Kidney (tissue), 14 donors: ENCODE data around the gene BDH1. TPM values are rescaled to one million over a fixed set of nuclear protein-coding genes. Genes with fewer than 3 reads are reported as not detected.
A peak's percentile ranks its signal among the peaks of the same experiment; 100 is the strongest.

Experiments used
- DNase-seq, 5 donors: peaks; one replicate each; pipeline ENCODE4 v3.0.0-alpha.2; 2013 to 2020
- FAIRE-seq: peaks from 2 replicates; lab custom pipeline; 2012; peaks lifted over from hg19 to GRCh38; lab: Jason Lieb, UNC
- H3K27ac ChIP-seq, 2 donors: one replicate each; pipeline ENCODE4 v1.7.0; 2013; ENCODE audit warnings: low read depth in 2 of 2, low read length in 2 of 2, inconsistent platforms in 1 of 2
- H3K27me3 ChIP-seq: one replicate; pipeline ENCODE4 v1.7.1; 2013; ENCODE audit warnings: low read length, inconsistent platforms; ENCODE audit not compliant: control insufficient read depth, insufficient read depth
- H3K36me3 ChIP-seq, 3 donors: one replicate each; pipeline versions ENCODE4 v1.7.0 to v1.7.1; 2013; ENCODE audit warnings: low read length in 3 of 3, control low read depth in 1 of 3, inconsistent platforms in 1 of 3; ENCODE audit not compliant: insufficient read depth in 3 of 3, control insufficient read depth in 2 of 3
- H3K4me1 ChIP-seq, 3 donors: one replicate each; pipeline versions ENCODE4 v1.7.0 to v1.7.1; 2013; ENCODE audit warnings: low read length in 3 of 3, inconsistent platforms in 1 of 3, low read depth in 1 of 3; ENCODE audit not compliant: control insufficient read depth in 2 of 3, insufficient read depth in 2 of 3
- H3K4me3 ChIP-seq, 3 donors: one replicate each; pipeline versions ENCODE4 v1.7.0 to v1.8.1; 2013; ENCODE audit warnings: low read length in 3 of 3, control low read depth in 1 of 3, inconsistent platforms in 1 of 3
- H3K9ac ChIP-seq, 3 donors: one replicate each; pipeline versions ENCODE4 v1.7.0 to v1.7.1; 2013; ENCODE audit warnings: low read length in 3 of 3, control low read depth in 1 of 3, inconsistent platforms in 1 of 3
- H3K9me3 ChIP-seq, 3 donors: one replicate each; pipeline versions ENCODE4 v1.7.0 to v1.7.1; 2013; ENCODE audit warnings: low read length in 3 of 3, control low read depth in 1 of 3, inconsistent platforms in 1 of 3; ENCODE audit not compliant: control insufficient read depth in 2 of 3, insufficient read depth in 1 of 3
- intact Hi-C: fragments of 100-400 bp; cut with DNase I; formaldehyde crosslinking; loops from one replicate; pipeline ENCODE4 v1.11.1; 2022
- polyA plus RNA-seq: library from polyadenylated mRNA; stranded (reverse); fragments of 350-450 nt; fragmentation: Illumina TruSeq; extraction: RNeasy Lipid Tissue Mini Kit (QIAGEN cat#74804); gene quantifications from one replicate; pipeline ENCODE4 v1.2.3, GENCODE V29; 2014; ENCODE audit warnings: low read depth, low replicate concordance; ENCODE audit not compliant: insufficient read depth
- total RNA-seq: library from RNA; stranded (reverse); fragmentation: NEBNext Ultra II Directional; extraction: Animal tissue kit (Norgen Biotek cat#: 25700); gene quantifications from one replicate; pipeline ENCODE4 v1.2.1, GENCODE V29; 2021
- TF ChIP-seq, protein P1 (sequence below): IDR thresholded peaks from 3 replicates; pipeline ENCODE4 v1.5.1; 2012; ENCODE audit warnings: mild to moderate bottlenecking, moderate library complexity, borderline replicate concordance; ENCODE audit not compliant: insufficient read depth; ENCODE audit errors: extremely low read depth
- donor health status: control.
- donor health status: control.
- donor health status: control.
- donor health status: control.
- donor health status: control.
- donor health status: DM: yes; HTN: yes; CAD: no.
- donor health status: Normal renal cell carcinoma (clear cell type).

Gene BDH1
- total and polyA plus RNA-seq, 2 donors from 2014 or later, result 21.2 to 49.6 TPM

DNA sequence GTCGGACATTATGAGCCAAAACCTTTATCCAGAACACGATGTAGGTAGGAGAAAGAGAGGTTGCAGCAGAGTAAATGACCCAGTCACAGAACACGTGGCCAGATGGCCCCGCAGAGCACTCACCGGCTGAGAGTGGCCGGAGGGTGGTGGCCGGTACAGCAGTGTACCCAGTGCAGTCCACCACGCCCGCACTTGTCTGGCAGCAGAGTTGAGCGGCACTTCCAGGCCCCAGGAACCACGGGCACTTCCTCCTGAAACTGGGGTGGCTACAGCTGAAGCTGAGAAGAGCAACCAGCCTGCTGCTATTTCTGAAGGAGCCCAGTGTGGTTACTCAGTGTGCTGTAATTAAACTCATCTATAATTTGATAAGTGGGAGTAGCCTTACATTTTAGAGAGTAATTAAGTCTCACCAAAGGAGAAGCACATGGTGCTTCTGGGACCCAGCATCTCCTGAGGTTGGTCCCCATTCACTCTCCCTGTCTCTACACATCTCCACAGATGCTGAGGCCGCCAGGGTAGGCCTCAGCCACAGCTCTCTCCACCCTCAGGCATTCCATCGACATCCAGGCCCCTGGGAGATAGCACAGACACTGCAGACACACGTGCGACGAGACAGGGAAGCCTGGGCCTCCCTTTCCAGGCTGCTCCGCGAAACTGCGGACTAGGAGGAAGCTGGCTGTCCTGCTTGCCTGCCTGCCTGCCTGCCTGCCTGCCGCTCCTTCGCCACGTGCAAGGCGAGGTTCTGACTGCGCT, 49.8 kb downstream of the BDH1 start:
- Histone ChIP-seq H3K27me3 (no peaks in the 10 kb centered on the region), H3K4me3 (no peak overlapping the region), H3K4me1 (no peaks in the 10 kb centered on the region), H3K9me3 (no peaks in the 10 kb centered on the region), H3K9ac (no peak overlapping the region), H3K27ac (no peak overlapping the region), H3K36me3 (no peaks in the 10 kb centered on the region)
- FAIRE-seq, result no peak
- intact Hi-C loops, result loop anchor here (10.0 kb wide), 1 partner anchor 231 kb away; no protein-coding TSS in a partner anchor
- TF ChIP-seq, protein P1, sequence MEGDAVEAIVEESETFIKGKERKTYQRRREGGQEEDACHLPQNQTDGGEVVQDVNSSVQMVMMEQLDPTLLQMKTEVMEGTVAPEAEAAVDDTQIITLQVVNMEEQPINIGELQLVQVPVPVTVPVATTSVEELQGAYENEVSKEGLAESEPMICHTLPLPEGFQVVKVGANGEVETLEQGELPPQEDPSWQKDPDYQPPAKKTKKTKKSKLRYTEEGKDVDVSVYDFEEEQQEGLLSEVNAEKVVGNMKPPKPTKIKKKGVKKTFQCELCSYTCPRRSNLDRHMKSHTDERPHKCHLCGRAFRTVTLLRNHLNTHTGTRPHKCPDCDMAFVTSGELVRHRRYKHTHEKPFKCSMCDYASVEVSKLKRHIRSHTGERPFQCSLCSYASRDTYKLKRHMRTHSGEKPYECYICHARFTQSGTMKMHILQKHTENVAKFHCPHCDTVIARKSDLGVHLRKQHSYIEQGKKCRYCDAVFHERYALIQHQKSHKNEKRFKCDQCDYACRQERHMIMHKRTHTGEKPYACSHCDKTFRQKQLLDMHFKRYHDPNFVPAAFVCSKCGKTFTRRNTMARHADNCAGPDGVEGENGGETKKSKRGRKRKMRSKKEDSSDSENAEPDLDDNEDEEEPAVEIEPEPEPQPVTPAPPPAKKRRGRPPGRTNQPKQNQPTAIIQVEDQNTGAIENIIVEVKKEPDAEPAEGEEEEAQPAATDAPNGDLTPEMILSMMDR, result no peak
- no peak for DNase-seq

DNA sequence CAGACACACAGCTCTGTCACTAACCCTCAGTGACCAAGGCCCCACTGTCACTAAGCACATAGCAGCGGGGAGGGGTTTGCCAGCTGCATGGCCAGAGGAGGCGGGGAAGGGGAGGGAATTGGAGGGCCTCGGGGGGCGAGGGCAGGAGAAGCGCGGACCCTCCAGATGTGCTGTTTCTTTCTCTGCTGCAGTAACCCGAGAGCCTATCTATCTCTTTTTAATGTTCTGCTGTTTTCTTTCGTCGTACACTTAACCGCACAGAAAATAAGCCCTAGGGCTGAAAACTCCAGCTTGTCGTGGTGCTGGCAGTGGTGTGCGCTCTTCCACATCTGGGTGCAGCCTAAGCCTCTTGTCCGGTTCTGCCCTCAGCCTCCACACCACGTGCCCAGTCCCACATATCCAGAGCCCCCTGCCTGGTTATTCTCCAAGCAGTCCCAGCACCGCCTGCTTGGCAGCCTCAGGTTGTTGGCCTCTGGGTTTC, 51.1 kb downstream of the BDH1 start:
- Histone ChIP-seq H3K9ac (no peak overlapping the region), H3K27ac (no peak overlapping the region), H3K4me3 (no peak overlapping the region), H3K27me3 (no peaks in the 10 kb centered on the region), H3K9me3 (no peaks in the 10 kb centered on the region), H3K4me1 (no peaks in the 10 kb centered on the region), H3K36me3 (no peaks in the 10 kb centered on the region)
- DNase-seq (peak in 3 of 5 donors; percentile 77 to 87 (median 82)), FAIRE-seq (no peak)
- intact Hi-C loops, result loop anchor here (10.0 kb wide), 1 partner anchor 230 kb away; no protein-coding TSS in a partner anchor
- TF ChIP-seq, protein P1, result no peak

DNA sequence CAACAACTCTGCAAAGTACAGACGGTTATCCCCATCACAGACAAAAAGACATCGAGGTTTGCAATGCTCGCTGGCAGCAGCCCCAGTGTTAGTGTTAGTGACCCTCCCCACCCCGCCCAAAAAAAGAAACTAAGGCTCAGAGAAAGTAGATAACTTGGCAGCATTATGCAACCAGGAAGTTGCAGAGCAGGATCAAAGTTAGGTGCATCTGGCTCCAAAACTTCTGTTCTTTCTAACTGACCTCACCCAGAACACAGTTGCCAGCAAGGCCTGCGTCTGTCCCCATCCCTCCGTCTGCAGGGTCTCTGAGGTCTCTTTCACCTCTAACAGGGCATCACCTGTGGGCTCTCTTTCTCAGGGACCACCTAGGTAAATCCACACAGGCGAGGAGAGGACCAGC, 51.5 kb downstream of the BDH1 start:
- H3K4me1 ChIP-seq, result no peaks in the 10 kb centered on the region
- no peak overlapping the region for H3K4me3 ChIP-seq
- FAIRE-seq (no peak), DNase-seq (no peak)
- intact Hi-C loops, result loop anchor here (10.0 kb wide), 1 partner anchor 229 kb away; no protein-coding TSS in a partner anchor
- TF ChIP-seq, protein P1, result no peak
- H3K27me3 ChIP-seq, result no peaks in the 10 kb centered on the region
- H3K27ac ChIP-seq, result no peak overlapping the region
- no peaks in the 10 kb centered on the region for H3K36me3 ChIP-seq
- H3K9me3 ChIP-seq, result no peaks in the 10 kb centered on the region
- no peak overlapping the region for H3K9ac ChIP-seq
